Measurements from ENCODE around the gene ADAT3.

Gene ADAT3

DNA sequence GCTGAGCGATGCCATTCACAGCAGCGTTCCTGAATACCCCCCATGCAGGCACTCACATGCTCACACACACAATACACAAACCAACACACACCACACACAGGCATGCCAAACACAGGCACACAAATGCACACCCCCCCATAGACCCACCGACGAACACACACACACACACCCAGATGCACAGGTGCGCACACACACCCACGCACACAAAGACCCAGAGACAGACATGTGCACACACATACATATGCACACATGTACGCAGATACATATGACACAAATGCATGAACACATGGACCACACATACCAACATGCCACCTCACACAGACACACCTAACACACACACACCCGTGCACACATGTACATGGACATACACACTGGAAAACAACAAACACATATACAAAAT, 28.7 kb downstream of the ADAT3 start:
- Histone ChIP-seq H3K4me2 (ENCODE audit: low read length) (no peak overlapping the region), H3K36me3 (replicated peaks; ENCODE audit: low read depth, low read length) (no peaks in the 10 kb centered on the region), H3K27ac (ENCODE audit: low read length) (no peak overlapping the region), H3K4me1 (ENCODE audit: low read length) (peaks cover 10% of the 10 kb centered on the region), H3K9me3 (ENCODE audit: insufficient read depth, low read length) (0 out of 2 replicates have a peak, but pooled peaks cover 3% of the 10 kb centered on the region), H3K9ac (ENCODE audit: low read length) (no peak overlapping the region), H2AFZ (ENCODE audit: low read depth, low read length) (no peak overlapping the region), H3K4me3 (ENCODE audit: low read length) (no peak overlapping the region), H3K79me2 (ENCODE audit: low read length) (no peaks in the 10 kb centered on the region), H3K27me3 (ENCODE audit: low read depth, low read length) (0 out of 2 replicates have a peak, but pooled peaks cover 2% of the 10 kb centered on the region), H4K20me1 (ENCODE audit: insufficient read depth, low read length) (no peaks in the 10 kb centered on the region)
- TF ChIP-seq, protein P1, sequence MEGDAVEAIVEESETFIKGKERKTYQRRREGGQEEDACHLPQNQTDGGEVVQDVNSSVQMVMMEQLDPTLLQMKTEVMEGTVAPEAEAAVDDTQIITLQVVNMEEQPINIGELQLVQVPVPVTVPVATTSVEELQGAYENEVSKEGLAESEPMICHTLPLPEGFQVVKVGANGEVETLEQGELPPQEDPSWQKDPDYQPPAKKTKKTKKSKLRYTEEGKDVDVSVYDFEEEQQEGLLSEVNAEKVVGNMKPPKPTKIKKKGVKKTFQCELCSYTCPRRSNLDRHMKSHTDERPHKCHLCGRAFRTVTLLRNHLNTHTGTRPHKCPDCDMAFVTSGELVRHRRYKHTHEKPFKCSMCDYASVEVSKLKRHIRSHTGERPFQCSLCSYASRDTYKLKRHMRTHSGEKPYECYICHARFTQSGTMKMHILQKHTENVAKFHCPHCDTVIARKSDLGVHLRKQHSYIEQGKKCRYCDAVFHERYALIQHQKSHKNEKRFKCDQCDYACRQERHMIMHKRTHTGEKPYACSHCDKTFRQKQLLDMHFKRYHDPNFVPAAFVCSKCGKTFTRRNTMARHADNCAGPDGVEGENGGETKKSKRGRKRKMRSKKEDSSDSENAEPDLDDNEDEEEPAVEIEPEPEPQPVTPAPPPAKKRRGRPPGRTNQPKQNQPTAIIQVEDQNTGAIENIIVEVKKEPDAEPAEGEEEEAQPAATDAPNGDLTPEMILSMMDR (IDR thresholded peaks at IDR 0.05; ENCODE audit: low read depth, low read length), result no peak
- TF ChIP-seq EZH2phosphoT487 (IDR thresholded peaks at IDR 0.05; ENCODE audit: low read depth), result no peak

DNA sequence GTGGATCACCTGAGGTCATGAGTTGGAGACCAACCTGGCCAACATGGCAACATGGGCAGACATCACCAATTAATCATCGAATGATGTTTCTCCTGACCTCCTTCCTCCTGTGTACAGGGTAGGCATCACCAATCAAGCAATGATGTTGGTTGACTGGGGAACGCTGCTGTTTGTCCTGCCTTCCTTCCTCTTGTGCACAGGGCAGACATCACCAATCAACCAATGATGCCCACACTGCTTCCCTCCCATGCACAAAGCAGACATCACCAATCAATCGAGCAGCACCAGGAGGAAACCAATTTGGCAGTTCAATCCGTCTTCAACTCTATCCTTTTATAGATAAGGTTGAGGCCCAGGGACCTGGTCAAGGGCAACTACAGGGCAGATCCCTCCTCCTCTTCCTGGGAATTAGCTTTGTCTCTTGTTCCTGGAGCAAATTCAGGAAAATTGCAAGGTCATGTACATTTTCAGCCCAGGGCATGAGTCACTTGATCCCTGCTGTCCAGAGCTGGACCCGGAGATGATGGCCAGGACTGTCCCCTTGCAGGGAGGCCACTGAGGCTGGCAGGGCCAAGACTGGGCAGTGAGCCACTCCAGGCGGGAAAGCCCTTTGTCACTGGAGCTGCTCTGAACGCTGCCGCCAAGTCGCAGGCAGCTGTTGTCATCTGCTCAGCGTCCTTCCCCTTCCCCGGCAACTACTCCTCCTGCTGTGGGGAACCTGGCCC, 30.4 kb downstream of the ADAT3 start:
- no peak overlapping the region for H3K4me3 ChIP-seq (ENCODE audit: low read length)
- TF ChIP-seq, protein P1 (IDR thresholded peaks at IDR 0.05; ENCODE audit: low read depth, low read length), result no peak
- no peak for TF ChIP-seq EZH2phosphoT487 (IDR thresholded peaks at IDR 0.05; ENCODE audit: low read depth)
- no peaks in the 10 kb centered on the region for H4K20me1 ChIP-seq (ENCODE audit: insufficient read depth, low read length)
- H3K9ac ChIP-seq (ENCODE audit: low read length), result no peak overlapping the region
- H3K27ac ChIP-seq (ENCODE audit: low read length), result no peak overlapping the region
- H3K4me1 ChIP-seq (ENCODE audit: low read length), result peaks cover 6% of the 10 kb centered on the region
- H3K4me2 ChIP-seq (ENCODE audit: low read length), result no peak overlapping the region
- H3K9me3 ChIP-seq (ENCODE audit: insufficient read depth, low read length), result 0 out of 2 replicates have a peak, but pooled peaks cover 3% of the 10 kb centered on the region
- H3K36me3 ChIP-seq (replicated peaks; ENCODE audit: low read depth, low read length), result no peaks in the 10 kb centered on the region
- peaks cover 7% of the 10 kb centered on the region for H3K79me2 ChIP-seq (ENCODE audit: low read length)
- no peaks in the 10 kb centered on the region for H3K27me3 ChIP-seq (ENCODE audit: low read depth, low read length)
- no peak overlapping the region for H2AFZ ChIP-seq (ENCODE audit: low read depth, low read length)

DNA sequence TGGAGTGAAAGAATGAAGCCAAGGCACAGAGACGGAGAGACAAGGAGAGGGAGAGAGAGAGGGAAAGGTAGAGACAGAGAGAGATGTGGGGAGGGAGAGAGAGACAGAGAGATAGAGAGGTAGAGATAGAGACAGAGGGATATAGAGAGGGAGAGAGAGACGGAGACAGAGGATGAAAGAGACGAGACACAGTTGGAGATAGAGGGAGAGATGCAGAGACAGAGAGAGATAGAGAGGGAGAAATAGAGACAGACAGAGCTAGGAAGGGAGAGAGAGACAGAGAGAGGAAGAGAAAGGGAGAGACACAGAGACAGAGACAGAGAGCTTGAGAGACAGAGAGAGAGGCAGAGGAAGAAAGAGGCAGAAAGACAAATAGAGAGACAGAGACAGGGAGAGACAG, 31.2 kb downstream of the ADAT3 start:
- H3K4me2 ChIP-seq (ENCODE audit: low read length), result no peak overlapping the region
- peaks cover 6% of the 10 kb centered on the region for H3K4me1 ChIP-seq (ENCODE audit: low read length)
- no peak overlapping the region for H2AFZ ChIP-seq (ENCODE audit: low read depth, low read length)
- H3K9ac ChIP-seq (ENCODE audit: low read length), result no peak overlapping the region
- 0 out of 2 replicates have a peak, but pooled peaks cover 3% of the 10 kb centered on the region for H3K9me3 ChIP-seq (ENCODE audit: insufficient read depth, low read length)
- H3K27me3 ChIP-seq (ENCODE audit: low read depth, low read length), result no peaks in the 10 kb centered on the region
- H4K20me1 ChIP-seq (ENCODE audit: insufficient read depth, low read length), result no peaks in the 10 kb centered on the region
- H3K4me3 ChIP-seq (ENCODE audit: low read length), result no peak overlapping the region
- peaks cover 12% of the 10 kb centered on the region for H3K79me2 ChIP-seq (ENCODE audit: low read length)
- no peak overlapping the region for H3K27ac ChIP-seq (ENCODE audit: low read length)
- no peak for TF ChIP-seq EZH2phosphoT487 (IDR thresholded peaks at IDR 0.05; ENCODE audit: low read depth)
- TF ChIP-seq, protein P1 (IDR thresholded peaks at IDR 0.05; ENCODE audit: low read depth, low read length), result no peak
- H3K36me3 ChIP-seq (replicated peaks; ENCODE audit: low read depth, low read length), result no peaks in the 10 kb centered on the region

DNA sequence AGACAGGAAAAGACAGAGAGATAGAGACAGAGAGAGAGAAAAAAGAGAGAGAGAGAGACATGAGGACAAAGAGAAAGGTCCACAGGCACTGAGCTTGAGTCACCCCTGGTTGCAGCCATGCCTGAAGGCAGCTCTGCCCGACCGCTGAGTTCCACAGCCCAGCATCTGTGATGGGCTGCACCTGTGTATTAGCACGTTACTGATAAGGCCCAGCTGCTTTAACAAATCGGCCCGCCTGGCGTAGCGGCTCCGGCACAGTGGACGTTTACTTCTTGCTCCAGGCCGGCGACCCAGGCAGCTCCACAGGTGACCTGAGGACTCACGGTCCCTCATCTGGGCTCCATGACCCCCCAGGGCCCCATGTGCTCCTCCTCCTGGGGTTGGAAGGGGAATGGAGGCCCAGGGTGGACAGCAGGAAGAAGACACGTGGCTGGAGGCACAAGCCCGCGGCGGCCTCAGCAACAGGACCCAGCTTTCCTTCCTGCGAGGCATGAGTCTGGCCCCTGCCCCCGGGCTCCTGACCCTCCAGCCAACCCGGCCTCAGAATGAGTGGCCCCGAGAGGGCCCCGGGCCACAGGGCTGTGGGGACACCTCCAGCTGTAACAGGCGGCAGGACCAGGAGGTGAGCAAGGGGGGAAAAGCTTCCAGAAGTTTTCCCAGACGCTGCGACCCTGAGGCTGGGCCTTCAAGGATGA, 31.9 kb downstream of the ADAT3 start:
- no peaks in the 10 kb centered on the region for H3K27me3 ChIP-seq (ENCODE audit: low read depth, low read length)
- no peaks in the 10 kb centered on the region for H3K36me3 ChIP-seq (replicated peaks; ENCODE audit: low read depth, low read length)
- no peak for TF ChIP-seq EZH2phosphoT487 (IDR thresholded peaks at IDR 0.05; ENCODE audit: low read depth)
- TF ChIP-seq, protein P1 (IDR thresholded peaks at IDR 0.05; ENCODE audit: low read depth, low read length), result no peak
- no peaks in the 10 kb centered on the region for H3K9me3 ChIP-seq (ENCODE audit: insufficient read depth, low read length)
- no peak overlapping the region for H3K4me2 ChIP-seq (ENCODE audit: low read length)
- H3K4me3 ChIP-seq (ENCODE audit: low read length), result no peak overlapping the region
- no peak overlapping the region for H3K27ac ChIP-seq (ENCODE audit: low read length)
- H4K20me1 ChIP-seq (ENCODE audit: insufficient read depth, low read length), result no peaks in the 10 kb centered on the region
- peaks cover 6% of the 10 kb centered on the region for H3K4me1 ChIP-seq (ENCODE audit: low read length)
- H2AFZ ChIP-seq (ENCODE audit: low read depth, low read length), result no peak overlapping the region
- no peak overlapping the region for H3K9ac ChIP-seq (ENCODE audit: low read length)
- peaks cover 18% of the 10 kb centered on the region for H3K79me2 ChIP-seq (ENCODE audit: low read length)
